Stimulated activated naive B cell treated with anti-CD40 and anti-IgM and Interleukin-4, amounts not matched to agents 10 μg/mL and 1 μg/mL and 100 μg/mL, for 72 hours (primary cell): Measurements from ENCODE around the gene TP53TG5.
A peak's percentile ranks its signal among the peaks of the same experiment; 100 is the strongest.

Experiments used
- ATAC-seq, 2 donors: fragments of 150-1000 bp; cut with Tn5 transposase; replicated peaks; 2 replicates each; pipeline ENCODE4 v1.10.0; 2021; ENCODE audit warnings: moderate library complexity in 1 of 2
- DNase-seq: peaks from one replicate; pipeline ENCODE4 v3.0.0; 2021
- H3K27ac Mint-ChIP-seq: one replicate; pipeline ENCODE4 v1.8.0; 2022; ENCODE audit warnings: mild to moderate bottlenecking, mixed read lengths
- H3K27me3 Mint-ChIP-seq, 2 donors: one replicate each; pipeline ENCODE4 v1.8.0; 2022; ENCODE audit warnings: mixed read lengths in 2 of 2
- H3K36me3 Mint-ChIP-seq, 2 donors: one replicate each; pipeline ENCODE4 v1.8.0; 2022; ENCODE audit warnings: mixed read lengths in 2 of 2, mild to moderate bottlenecking in 1 of 2
- H3K4me1 Mint-ChIP-seq, 2 donors: one replicate each; pipeline ENCODE4 v1.8.0; 2022; ENCODE audit warnings: mixed read lengths in 2 of 2, mild to moderate bottlenecking in 1 of 2
- H3K4me3 Mint-ChIP-seq, 2 donors: one replicate each; pipeline ENCODE4 v1.8.0; 2022; ENCODE audit warnings: mild to moderate bottlenecking in 2 of 2, mixed read lengths in 2 of 2, moderate library complexity in 1 of 2
- H3K9me3 Mint-ChIP-seq, 2 donors: one replicate each; pipeline ENCODE4 v1.8.0; 2022; ENCODE audit warnings: mixed read lengths in 2 of 2, mild to moderate bottlenecking in 1 of 2

TP53TG5 gene

GRCh38 chr20:45342855-45343531 lies 35.1 kb downstream of the TP53TG5 start:
- H3K4me1 Mint-ChIP-seq = peaks cover 28 to 31% of the 10 kb centered on the region in 2 donors
- no peaks in the 10 kb centered on the region for H3K36me3 Mint-ChIP-seq
- H3K27me3 Mint-ChIP-seq = peaks cover 41 to 59% of the 10 kb centered on the region in 2 donors
- H3K27ac Mint-ChIP-seq = peak overlapping the region; percentile 14
- DNase-seq = no peak
- H3K4me3 Mint-ChIP-seq = no peak overlapping the region
- no peaks in the 10 kb centered on the region for H3K9me3 Mint-ChIP-seq
- no peak for ATAC-seq

GRCh38 chr20:45341939-45342854 lies 35.9 kb downstream of the TP53TG5 start:
- H3K27ac Mint-ChIP-seq = no peak overlapping the region
- no peak for DNase-seq

GRCh38 chr20:45341579-45341938 lies 36.6 kb downstream of the TP53TG5 start:
- Mint-ChIP-seq H3K4me3 (no peak overlapping the region), H3K9me3 (no peaks in the 10 kb centered on the region), H3K4me1 (peaks cover 17% of the 10 kb centered on the region in 2 donors), H3K27ac (no peak overlapping the region), H3K27me3 (peaks cover 37 to 55% of the 10 kb centered on the region in 2 donors), H3K36me3 (no peaks in the 10 kb centered on the region)
- no peak for ATAC-seq
- no peak for DNase-seq

More at GRCh38 chr20:45341939-45342854, 35.9 kb downstream of the TP53TG5 start:
- Mint-ChIP-seq H3K9me3 (no peaks in the 10 kb centered on the region), H3K4me3 (no peak overlapping the region), H3K36me3 (no peaks in the 10 kb centered on the region), H3K4me1 (peaks cover 24% of the 10 kb centered on the region in 2 donors), H3K27me3 (peaks cover 38 to 55% of the 10 kb centered on the region in 2 donors)
- ATAC-seq = no peak

- no peak overlapping the region for H3K4me3 Mint-ChIP-seq
- no peak for ATAC-seq
- no peaks in the 10 kb centered on the region for H3K36me3 Mint-ChIP-seq
- DNase-seq = no peak
- H3K9me3 Mint-ChIP-seq = no peaks in the 10 kb centered on the region
- peaks cover 11% of the 10 kb centered on the region in 2 donors for H3K4me1 Mint-ChIP-seq
- H3K27me3 Mint-ChIP-seq = peaks cover 35 to 50% of the 10 kb centered on the region in 2 donors
- H3K27ac Mint-ChIP-seq = no peak overlapping the region
Measured at GRCh38 chr20:45340951-45341350, 37.2 kb downstream of the TP53TG5 start.

- no peak for DNase-seq
- H3K4me3 Mint-ChIP-seq = no peak overlapping the region
- H3K9me3 Mint-ChIP-seq = no peaks in the 10 kb centered on the region
- H3K36me3 Mint-ChIP-seq = peaks cover 0 to 3% of the 10 kb centered on the region in 2 donors
- peaks cover 33 to 45% of the 10 kb centered on the region in 2 donors for H3K27me3 Mint-ChIP-seq
- H3K27ac Mint-ChIP-seq = no peak overlapping the region
- H3K4me1 Mint-ChIP-seq = peaks cover 5 to 6% of the 10 kb centered on the region in 2 donors
- peak in 1 of 2 donors; percentile 38 for ATAC-seq
Measured at GRCh38 chr20:45340236-45340847, 37.8 kb downstream of the TP53TG5 start.

GRCh38 chr20:45339799-45340198 lies 38.3 kb downstream of the TP53TG5 start:
- Mint-ChIP-seq H3K9me3 (no peaks in the 10 kb centered on the region), H3K27ac (peak overlapping the region; percentile 14), H3K27me3 (peaks cover 27 to 40% of the 10 kb centered on the region in 2 donors), H3K36me3 (peaks cover 0 to 3% of the 10 kb centered on the region in 2 donors), H3K4me3 (no peak overlapping the region), H3K4me1 (peaks cover 3 to 5% of the 10 kb centered on the region in 2 donors)
- ATAC-seq (no peak), DNase-seq (no peak)

- H3K27me3 Mint-ChIP-seq = peaks cover 27 to 39% of the 10 kb centered on the region in 2 donors
- H3K4me3 Mint-ChIP-seq = no peak overlapping the region
- no peak overlapping the region for H3K27ac Mint-ChIP-seq
- H3K36me3 Mint-ChIP-seq = peaks cover 0 to 3% of the 10 kb centered on the region in 2 donors
- peaks cover 3 to 5% of the 10 kb centered on the region in 2 donors for H3K4me1 Mint-ChIP-seq
- ATAC-seq (no peak), DNase-seq (no peak)
- no peaks in the 10 kb centered on the region for H3K9me3 Mint-ChIP-seq
Measured at GRCh38 chr20:45339084-45339483, 39.0 kb downstream of the TP53TG5 start.

- no peak overlapping the region for H3K4me3 Mint-ChIP-seq
- H3K27ac Mint-ChIP-seq = no peak overlapping the region
- peaks cover 0 to 3% of the 10 kb centered on the region in 2 donors for H3K36me3 Mint-ChIP-seq
- peaks cover 27 to 39% of the 10 kb centered on the region in 2 donors for H3K27me3 Mint-ChIP-seq
- DNase-seq (no peak), ATAC-seq (no peak)
- H3K9me3 Mint-ChIP-seq = no peaks in the 10 kb centered on the region
- H3K4me1 Mint-ChIP-seq = peaks cover 3 to 5% of the 10 kb centered on the region in 2 donors
Measured at GRCh38 chr20:45338121-45339030, 39.7 kb downstream of the TP53TG5 start.

GRCh38 chr20:45337367-45338120 lies 40.6 kb downstream of the TP53TG5 start:
- H3K36me3 Mint-ChIP-seq = peaks cover 0 to 3% of the 10 kb centered on the region in 2 donors
- peaks cover 3 to 5% of the 10 kb centered on the region in 2 donors for H3K4me1 Mint-ChIP-seq
- DNase-seq (no peak), ATAC-seq (no peak)
- peaks cover 27 to 32% of the 10 kb centered on the region in 2 donors for H3K27me3 Mint-ChIP-seq
- H3K4me3 Mint-ChIP-seq = no peak overlapping the region
- H3K9me3 Mint-ChIP-seq = no peaks in the 10 kb centered on the region
- H3K27ac Mint-ChIP-seq = no peak overlapping the region

GRCh38 chr20:45336530-45337366 lies 41.4 kb downstream of the TP53TG5 start:
- Mint-ChIP-seq H3K4me3 (no peak overlapping the region), H3K9me3 (no peaks in the 10 kb centered on the region), H3K27me3 (peaks cover 26 to 32% of the 10 kb centered on the region in 2 donors), H3K4me1 (peaks cover 1 to 5% of the 10 kb centered on the region in 2 donors), H3K36me3 (peaks cover 0 to 3% of the 10 kb centered on the region in 2 donors), H3K27ac (no peak overlapping the region)
- DNase-seq = no peak
- ATAC-seq = no peak

GRCh38 chr20:45330476-45330875 lies 47.6 kb downstream of the TP53TG5 start:
- Mint-ChIP-seq H3K27me3 (no peaks in the 10 kb centered on the region), H3K9me3 (no peaks in the 10 kb centered on the region), H3K27ac (no peak overlapping the region), H3K36me3 (no peaks in the 10 kb centered on the region), H3K4me3 (no peak overlapping the region), H3K4me1 (peaks cover 3 to 7% of the 10 kb centered on the region in 2 donors)
- no peak for DNase-seq
- ATAC-seq = no peak

GRCh38 chr20:45329497-45330319 lies 48.4 kb downstream of the TP53TG5 start:
- Mint-ChIP-seq H3K36me3 (no peaks in the 10 kb centered on the region), H3K4me3 (no peak overlapping the region), H3K27me3 (no peaks in the 10 kb centered on the region), H3K4me1 (peaks cover 3 to 7% of the 10 kb centered on the region in 2 donors), H3K9me3 (no peaks in the 10 kb centered on the region), H3K27ac (no peak overlapping the region)
- peak in 1 of 2 donors; percentile 25 for ATAC-seq
- DNase-seq = no peak
